Fibroblast of lung (primary cell): ENCODE data around the gene IL1RAPL2.

Experiments
- CTCF ChIP-seq, 2 donors: IDR thresholded peaks in 1 of 2; conservative IDR thresholded peaks in 1 of 2; 1 replicate in 1 of 2; 2 replicates in 1 of 2; pipeline ENCODE4 v1.5.1; 2011 to 2012; ENCODE audit warnings: low read length in 2 of 2, control low read depth in 1 of 2, inconsistent platforms in 1 of 2, low read depth in 1 of 2, mild to moderate bottlenecking in 1 of 2
- EZH2 ChIP-seq: IDR thresholded peaks from 2 replicates; pipeline ENCODE4 v1.5.1; 2012; ENCODE audit warnings: low read length, control low read depth, mild to moderate bottlenecking; ENCODE audit errors: missing control alignments

GRCh38 chrX:105173071-105173470, 607.1 kb downstream of the IL1RAPL2 start:
- no peak for TF ChIP-seq CTCF (conservative IDR thresholded peaks at IDR 0.05 in 1 of 2, IDR thresholded peaks at IDR 0.05 in 1 of 2; ENCODE audit: low read depth in 1 of 2, low read length in 2 of 2)
- no peak for TF ChIP-seq EZH2
